ENCODE measurements around the gene MCC.

DNA sequence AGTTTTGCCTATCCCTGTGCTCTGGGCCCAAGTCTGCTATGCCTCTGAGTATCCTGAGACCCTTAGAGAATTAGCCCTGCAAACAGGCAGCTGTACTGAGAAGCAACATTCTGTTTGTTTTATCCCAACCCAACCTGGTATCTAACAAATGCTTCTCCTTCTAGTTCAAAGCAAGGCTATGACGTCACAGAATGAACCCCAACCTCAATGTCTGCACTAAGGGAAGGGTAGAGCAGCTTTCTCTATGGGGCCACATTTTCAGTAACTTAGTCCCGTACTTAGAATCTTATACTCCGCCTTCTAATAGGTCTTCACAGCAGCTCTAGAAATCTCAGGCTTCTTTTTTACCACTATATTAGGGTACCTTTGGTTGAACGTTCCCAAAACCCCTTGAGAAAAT is 223.1 kb downstream of the MCC start:
- TF ChIP-seq, protein P1, sequence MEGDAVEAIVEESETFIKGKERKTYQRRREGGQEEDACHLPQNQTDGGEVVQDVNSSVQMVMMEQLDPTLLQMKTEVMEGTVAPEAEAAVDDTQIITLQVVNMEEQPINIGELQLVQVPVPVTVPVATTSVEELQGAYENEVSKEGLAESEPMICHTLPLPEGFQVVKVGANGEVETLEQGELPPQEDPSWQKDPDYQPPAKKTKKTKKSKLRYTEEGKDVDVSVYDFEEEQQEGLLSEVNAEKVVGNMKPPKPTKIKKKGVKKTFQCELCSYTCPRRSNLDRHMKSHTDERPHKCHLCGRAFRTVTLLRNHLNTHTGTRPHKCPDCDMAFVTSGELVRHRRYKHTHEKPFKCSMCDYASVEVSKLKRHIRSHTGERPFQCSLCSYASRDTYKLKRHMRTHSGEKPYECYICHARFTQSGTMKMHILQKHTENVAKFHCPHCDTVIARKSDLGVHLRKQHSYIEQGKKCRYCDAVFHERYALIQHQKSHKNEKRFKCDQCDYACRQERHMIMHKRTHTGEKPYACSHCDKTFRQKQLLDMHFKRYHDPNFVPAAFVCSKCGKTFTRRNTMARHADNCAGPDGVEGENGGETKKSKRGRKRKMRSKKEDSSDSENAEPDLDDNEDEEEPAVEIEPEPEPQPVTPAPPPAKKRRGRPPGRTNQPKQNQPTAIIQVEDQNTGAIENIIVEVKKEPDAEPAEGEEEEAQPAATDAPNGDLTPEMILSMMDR (IDR thresholded peaks at IDR 0.05; ENCODE audit: insufficient read depth, low read depth, low read length) = no peak
- no peak for TF ChIP-seq EZH2 (IDR thresholded peaks at IDR 0.05; ENCODE audit: insufficient read depth, low read length)
